HepG2 (cell line): Measurements from ENCODE around the gene TNNI2. TPM values are rescaled to one million over a fixed set of nuclear protein-coding genes. Genes with fewer than 3 reads are reported as not detected.

ENCODE experiments used
- CBX2 ChIP-seq, 2 experiments: fragments of 200-600 bp in 1 of 2; sonication (generic); formaldehyde crosslinking in 1 of 2; IDR thresholded peaks; 2 replicates each; pipeline versions ENCODE4 v1.7.0 to v1.8.1; 2018 to 2022; ENCODE audit warnings: low read depth in 2 of 2, low read length in 1 of 2, mild to moderate bottlenecking in 1 of 2, missing genetic modification reagents in 1 of 2
- ERF ChIP-seq: IDR thresholded peaks from 2 replicates; pipeline ENCODE4 v1.6.1; 2018; ENCODE audit warnings: missing biosample characterization, missing genetic modification reagents
- HNRNPH1 ChIP-seq: fragments of 200-400 bp; formaldehyde crosslinking; optimal IDR thresholded peaks from 2 replicates; pipeline ENCODE3; 2017; ENCODE audit warnings: mild to moderate bottlenecking, low read depth, low read length
- KDM1A ChIP-seq: IDR thresholded peaks from 2 replicates; pipeline ENCODE4 v1.6.1; 2016; ENCODE audit warnings: missing compliant biosample characterization
- MAF1 ChIP-seq: sonication (generic); formaldehyde crosslinking; IDR thresholded peaks from 2 replicates; pipeline ENCODE4 v1.5.0; 2020; ENCODE audit warnings: missing genetic modification reagents, borderline replicate concordance
- MTA1 ChIP-seq: sonication (generic); formaldehyde crosslinking; IDR thresholded peaks from 2 replicates; pipeline ENCODE4 v1.4.0; 2020; ENCODE audit warnings: missing genetic modification reagents, mild to moderate bottlenecking, borderline replicate concordance
- NFE2L2 ChIP-seq: fragments of 150-350 bp; IDR thresholded peaks from 2 replicates; pipeline ENCODE4 v1.6.1; 2014; ENCODE audit warnings: low read length
- SP5 ChIP-seq: IDR thresholded peaks from 2 replicates; pipeline ENCODE4 v1.6.1; 2016; ENCODE audit warnings: low read depth, borderline replicate concordance
- SPEN ChIP-seq: sonication (generic); formaldehyde crosslinking; IDR thresholded peaks from 2 replicates; pipeline ENCODE4 v1.5.1; 2020; ENCODE audit warnings: low read depth, mild to moderate bottlenecking, missing genetic modification reagents
- YEATS4 ChIP-seq: sonication (generic); formaldehyde crosslinking; IDR thresholded peaks from 2 replicates; pipeline ENCODE4 v1.4.0; 2020; ENCODE audit warnings: missing genetic modification reagents, borderline replicate concordance
- YY1 ChIP-seq: IDR thresholded peaks from 2 replicates; pipeline ENCODE4 v1.6.1; 2011; ENCODE audit warnings: low read length, low read depth, moderate library complexity, mild to moderate bottlenecking; ENCODE audit not compliant: insufficient read depth, insufficient replicate concordance
- ZBTB7A ChIP-seq: sonication (generic); formaldehyde crosslinking; IDR thresholded peaks from 2 replicates; pipeline ENCODE4 v1.8.0; 2022; ENCODE audit warnings: mild to moderate bottlenecking, missing genetic modification reagents
- ZC3H13 ChIP-seq: sonication (generic); formaldehyde crosslinking; IDR thresholded peaks from 2 replicates; pipeline ENCODE4 v1.8.1; 2023; ENCODE audit warnings: mild to moderate bottlenecking, missing genetic modification reagents, moderate library complexity
- ZNF101 ChIP-seq: sonication (generic); formaldehyde crosslinking; IDR thresholded peaks from 2 replicates; pipeline ENCODE4 v1.4.0; 2020; ENCODE audit warnings: mild to moderate bottlenecking, low read depth, missing genetic modification reagents, borderline replicate concordance
- ZNF558 ChIP-seq: sonication (generic); formaldehyde crosslinking; IDR thresholded peaks from 2 replicates; pipeline ENCODE4 v1.9.0; 2022; ENCODE audit warnings: mild to moderate bottlenecking, missing genetic modification reagents, borderline replicate concordance
- ZNF670 ChIP-seq: sonication (generic); formaldehyde crosslinking; IDR thresholded peaks from 2 replicates; pipeline ENCODE4 v1.8.0; 2022; ENCODE audit warnings: mild to moderate bottlenecking, missing genetic modification reagents, borderline replicate concordance
- ZNF75D ChIP-seq: sonication (generic); formaldehyde crosslinking; IDR thresholded peaks from 2 replicates; pipeline ENCODE4 v1.8.1; 2023; ENCODE audit warnings: missing genetic modification reagents, mild to moderate bottlenecking, borderline replicate concordance
- ZNF773 ChIP-seq: sonication (generic); formaldehyde crosslinking; IDR thresholded peaks from 2 replicates; pipeline ENCODE4 v1.4.0; 2020; ENCODE audit warnings: missing genetic modification reagents, borderline replicate concordance
- ZSCAN25 ChIP-seq: sonication (generic); formaldehyde crosslinking; IDR thresholded peaks from 2 replicates; pipeline ENCODE4 v1.8.0; 2022; ENCODE audit warnings: mild to moderate bottlenecking, missing genetic modification reagents
- polyA plus RNA-seq, 8 experiments: library from polyadenylated mRNA; depleted of rRNA in 3 of 8; stranded (reverse) in 7 of 8; unstranded in 1 of 8; fragments of >200 nt; fragmentation: Illumina TruSeq in 4 of 8; extraction: Trizol in 4 of 8; gene quantifications; 2 replicates each; pipeline versions ENCODE4 v1.2.1 to v1.2.3, GENCODE V29; 2011 to 2016; ENCODE audit warnings: low read depth in 4 of 8, missing spikeins in 1 of 8, mixed read lengths in 1 of 8; ENCODE audit not compliant: insufficient read depth in 1 of 8
- total RNA-seq, 5 experiments: library from RNA; depleted of rRNA; stranded (reverse); fragments of >200 nt; fragmentation: Illumina TruSeq; extraction: Trizol; gene quantifications; 2 replicates each; pipeline ENCODE4 v1.2.3, GENCODE V29; 2016; ENCODE audit warnings: low read depth in 1 of 5
- TF ChIP-seq, protein P1 (sequence below): IDR thresholded peaks from 2 replicates; pipeline ENCODE4 v1.6.1; 2016; ENCODE audit warnings: missing genetic modification reagents, missing compliant biosample characterization
- TF ChIP-seq, protein P2 (sequence below): IDR thresholded peaks from 2 replicates; pipeline ENCODE4 v1.6.1; 2012; ENCODE audit warnings: inconsistent platforms
- TF ChIP-seq, protein P3 (sequence below): sonication (generic); formaldehyde crosslinking; IDR thresholded peaks from 2 replicates; pipeline ENCODE4 v1.4.0; 2020; ENCODE audit warnings: missing genetic modification reagents, borderline replicate concordance
- TF ChIP-seq, protein P4 (sequence below): sonication (generic); formaldehyde crosslinking; IDR thresholded peaks from 2 replicates; pipeline ENCODE4 v1.8.0; 2022; ENCODE audit warnings: mild to moderate bottlenecking, missing genetic modification reagents, moderate library complexity
- TF ChIP-seq, protein P5 (sequence below): sonication (generic); formaldehyde crosslinking; IDR thresholded peaks from 2 replicates; pipeline ENCODE4 v1.4.0; 2020; ENCODE audit warnings: missing genetic modification reagents

TNNI2 gene
- total and polyA plus RNA-seq, 2 of the 13 experiments (the other 11 are each of a cell fraction or from before 2014, with no cell fraction given): 7.2 to 12.0 TPM

DNA sequence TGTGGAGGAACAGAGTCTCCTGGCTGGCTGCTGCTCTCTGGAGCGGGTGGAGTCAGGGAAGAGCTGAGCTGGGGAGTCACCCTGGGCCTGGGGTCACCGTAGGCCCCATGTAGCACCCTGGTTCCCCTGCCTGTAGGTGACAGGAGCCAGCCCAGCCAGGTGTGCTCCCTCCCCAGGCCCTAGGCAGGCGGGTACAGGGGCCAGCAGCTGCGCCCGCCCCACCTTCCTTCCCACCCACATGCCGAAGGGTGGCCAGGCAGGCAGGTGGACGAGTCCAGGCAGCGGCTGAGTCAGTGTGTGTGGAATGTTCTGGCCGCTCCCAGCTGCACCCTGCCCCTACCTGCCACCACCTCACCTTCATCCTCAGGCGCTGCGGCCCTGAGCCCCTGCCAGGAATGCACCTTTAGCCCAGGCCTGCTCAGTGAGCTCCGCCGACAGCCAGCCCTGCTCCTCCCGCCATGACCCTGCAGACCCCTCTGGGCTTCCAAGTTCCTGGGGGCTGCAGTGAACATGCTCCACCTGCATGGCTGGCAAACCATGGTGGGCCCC lies 4.6 kb upstream of the TNNI2 start (continued):
- no peak for TF ChIP-seq YY1
- TF ChIP-seq ZBTB7A: 0 out of 2 replicates have a peak, but pooled peaks have one; percentile 39
- TF ChIP-seq, protein P1, sequence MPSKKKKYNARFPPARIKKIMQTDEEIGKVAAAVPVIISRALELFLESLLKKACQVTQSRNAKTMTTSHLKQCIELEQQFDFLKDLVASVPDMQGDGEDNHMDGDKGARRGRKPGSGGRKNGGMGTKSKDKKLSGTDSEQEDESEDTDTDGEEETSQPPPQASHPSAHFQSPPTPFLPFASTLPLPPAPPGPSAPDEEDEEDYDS (CRISPR knock-in tag): no peak
- TF ChIP-seq, protein P2, sequence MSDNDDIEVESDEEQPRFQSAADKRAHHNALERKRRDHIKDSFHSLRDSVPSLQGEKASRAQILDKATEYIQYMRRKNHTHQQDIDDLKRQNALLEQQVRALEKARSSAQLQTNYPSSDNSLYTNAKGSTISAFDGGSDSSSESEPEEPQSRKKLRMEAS: peak; percentile 84
- TF ChIP-seq SPEN (CRISPR knock-in tag): no peak
- TF ChIP-seq ZNF75D (CRISPR knock-in tag): no peak
- no peak for TF ChIP-seq ZNF773 (CRISPR knock-in tag)
- peak; percentile 64; the same call in 1 of the 2 replicates for TF ChIP-seq ZNF558 (CRISPR knock-in tag)
- no peak for TF ChIP-seq HNRNPH1
- TF ChIP-seq, protein P3, sequence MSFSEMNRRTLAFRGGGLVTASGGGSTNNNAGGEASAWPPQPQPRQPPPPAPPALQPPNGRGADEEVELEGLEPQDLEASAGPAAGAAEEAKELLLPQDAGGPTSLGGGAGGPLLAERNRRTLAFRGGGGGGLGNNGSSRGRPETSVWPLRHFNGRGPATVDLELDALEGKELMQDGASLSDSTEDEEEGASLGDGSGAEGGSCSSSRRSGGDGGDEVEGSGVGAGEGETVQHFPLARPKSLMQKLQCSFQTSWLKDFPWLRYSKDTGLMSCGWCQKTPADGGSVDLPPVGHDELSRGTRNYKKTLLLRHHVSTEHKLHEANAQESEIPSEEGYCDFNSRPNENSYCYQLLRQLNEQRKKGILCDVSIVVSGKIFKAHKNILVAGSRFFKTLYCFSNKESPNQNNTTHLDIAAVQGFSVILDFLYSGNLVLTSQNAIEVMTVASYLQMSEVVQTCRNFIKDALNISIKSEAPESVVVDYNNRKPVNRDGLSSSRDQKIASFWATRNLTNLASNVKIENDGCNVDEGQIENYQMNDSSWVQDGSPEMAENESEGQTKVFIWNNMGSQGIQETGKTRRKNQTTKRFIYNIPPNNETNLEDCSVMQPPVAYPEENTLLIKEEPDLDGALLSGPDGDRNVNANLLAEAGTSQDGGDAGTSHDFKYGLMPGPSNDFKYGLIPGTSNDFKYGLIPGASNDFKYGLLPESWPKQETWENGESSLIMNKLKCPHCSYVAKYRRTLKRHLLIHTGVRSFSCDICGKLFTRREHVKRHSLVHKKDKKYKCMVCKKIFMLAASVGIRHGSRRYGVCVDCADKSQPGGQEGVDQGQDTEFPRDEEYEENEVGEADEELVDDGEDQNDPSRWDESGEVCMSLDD (CRISPR knock-in tag): no peak
- TF ChIP-seq, protein P4, sequence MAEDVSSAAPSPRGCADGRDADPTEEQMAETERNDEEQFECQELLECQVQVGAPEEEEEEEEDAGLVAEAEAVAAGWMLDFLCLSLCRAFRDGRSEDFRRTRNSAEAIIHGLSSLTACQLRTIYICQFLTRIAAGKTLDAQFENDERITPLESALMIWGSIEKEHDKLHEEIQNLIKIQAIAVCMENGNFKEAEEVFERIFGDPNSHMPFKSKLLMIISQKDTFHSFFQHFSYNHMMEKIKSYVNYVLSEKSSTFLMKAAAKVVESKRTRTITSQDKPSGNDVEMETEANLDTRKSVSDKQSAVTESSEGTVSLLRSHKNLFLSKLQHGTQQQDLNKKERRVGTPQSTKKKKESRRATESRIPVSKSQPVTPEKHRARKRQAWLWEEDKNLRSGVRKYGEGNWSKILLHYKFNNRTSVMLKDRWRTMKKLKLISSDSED (CRISPR knock-in tag): no peak
- no peak for TF ChIP-seq ZNF101 (CRISPR knock-in tag)
- 0 out of 2 replicates have a peak, but pooled peaks have one; percentile 58 for TF ChIP-seq MTA1 (CRISPR knock-in tag)
- no peak for TF ChIP-seq CBX2 (IDR thresholded peaks at IDR 0.05; ENCODE audit: low read depth, low read length)
- no peak; the same call in 1 of the 2 replicates for TF ChIP-seq CBX2 (CRISPR knock-in tag; IDR thresholded peaks at IDR 0.05; ENCODE audit: low read depth)
- no peak for TF ChIP-seq MAF1 (CRISPR knock-in tag)
- TF ChIP-seq ZNF670 (CRISPR knock-in tag): no peak
- 0 out of 2 replicates have a peak, but pooled peaks have one; percentile 42 for TF ChIP-seq ERF
- peak; percentile 97 for TF ChIP-seq ZSCAN25 (CRISPR knock-in tag)
- no peak for TF ChIP-seq YEATS4 (CRISPR knock-in tag)
- TF ChIP-seq ZC3H13: 0 out of 2 replicates have a peak, but pooled peaks have one; percentile 11
- no peak for TF ChIP-seq KDM1A (CRISPR knock-in tag)
- TF ChIP-seq, protein P5, sequence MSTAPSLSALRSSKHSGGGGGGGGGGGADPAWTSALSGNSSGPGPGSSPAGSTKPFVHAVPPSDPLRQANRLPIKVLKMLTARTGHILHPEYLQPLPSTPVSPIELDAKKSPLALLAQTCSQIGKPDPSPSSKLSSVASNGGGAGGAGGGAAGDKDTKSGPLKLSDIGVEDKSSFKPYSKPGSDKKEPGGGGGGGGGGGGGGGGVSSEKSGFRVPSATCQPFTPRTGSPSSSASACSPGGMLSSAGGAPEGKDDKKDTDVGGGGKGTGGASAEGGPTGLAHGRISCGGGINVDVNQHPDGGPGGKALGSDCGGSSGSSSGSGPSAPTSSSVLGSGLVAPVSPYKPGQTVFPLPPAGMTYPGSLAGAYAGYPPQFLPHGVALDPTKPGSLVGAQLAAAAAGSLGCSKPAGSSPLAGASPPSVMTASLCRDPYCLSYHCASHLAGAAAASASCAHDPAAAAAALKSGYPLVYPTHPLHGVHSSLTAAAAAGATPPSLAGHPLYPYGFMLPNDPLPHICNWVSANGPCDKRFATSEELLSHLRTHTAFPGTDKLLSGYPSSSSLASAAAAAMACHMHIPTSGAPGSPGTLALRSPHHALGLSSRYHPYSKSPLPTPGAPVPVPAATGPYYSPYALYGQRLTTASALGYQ: no peak
- no peak for TF ChIP-seq SP5
- TF ChIP-seq NFE2L2: no peak
